Neural progenitor cell (in vitro differentiated cells): ENCODE measurements around the gene SDK1. TPM values are rescaled to one million over a fixed set of nuclear protein-coding genes. Genes with fewer than 3 reads are reported as not detected.

ENCODE experiments used
- DNase-seq: peaks from one replicate; pipeline ENCODE4 v3.0.0-alpha.2; 2016; ENCODE audit warnings: low spot score
- H2AFZ ChIP-seq: fragments of 200-600 bp; sonication (generic); replicated peaks from 2 replicates; pipeline ENCODE4 v1.6.1; 2016; ENCODE audit warnings: antibody characterized with exemption
- H3F3A ChIP-seq: fragments of 200-600 bp; sonication (generic); 2 replicates; pipeline ENCODE4 v1.6.1; 2016; ENCODE audit warnings: antibody characterized with exemption, low read depth
- H3K27ac ChIP-seq: fragments of 200-600 bp; sonication (generic); 2 replicates; pipeline ENCODE4 v1.5.1; 2016; ENCODE audit warnings: mild to moderate bottlenecking
- H3K27me3 ChIP-seq: fragments of 200-600 bp; sonication (generic); 2 replicates; pipeline ENCODE4 v1.6.1; 2016; ENCODE audit warnings: mild to moderate bottlenecking, moderate library complexity
- H3K36me3 ChIP-seq: fragments of 200-600 bp; sonication (generic); 2 replicates; pipeline ENCODE4 v1.5.1; 2016
- H3K4me1 ChIP-seq: fragments of 200-600 bp; sonication (generic); 2 replicates; pipeline ENCODE4 v1.6.1; 2016; ENCODE audit warnings: mixed run types
- H3K4me2 ChIP-seq: fragments of 200-600 bp; sonication (generic); 2 replicates; pipeline ENCODE4 v1.6.1; 2016
- H3K4me3 ChIP-seq: fragments of 200-600 bp; sonication (generic); 2 replicates; pipeline ENCODE4 v1.5.1; 2016
- H3K79me2 ChIP-seq: fragments of 200-600 bp; sonication (generic); 2 replicates; pipeline ENCODE4 v1.6.1; 2016; ENCODE audit warnings: low read depth
- H3K9ac ChIP-seq: fragments of 200-600 bp; sonication (generic); 2 replicates; pipeline ENCODE4 v1.6.1; 2016
- H3K9me3 ChIP-seq: fragments of 200-600 bp; sonication (generic); 2 replicates; pipeline ENCODE4 v1.5.1; 2016; ENCODE audit warnings: low read depth
- H4K20me1 ChIP-seq: fragments of 200-600 bp; sonication (generic); 2 replicates; pipeline ENCODE4 v1.6.1; 2016; ENCODE audit warnings: low read depth
- H3K27ac Mint-ChIP-seq: 3 replicates; pipeline ENCODE4 v1.8.0; 2021; ENCODE audit warnings: mixed read lengths
- H3K27me3 Mint-ChIP-seq: 2 replicates; pipeline ENCODE4 v1.8.0; 2022; ENCODE audit warnings: low read depth, mild to moderate bottlenecking, inconsistent platforms, moderate library complexity, mixed read lengths; ENCODE audit not compliant: insufficient read depth
- H3K36me3 Mint-ChIP-seq: 3 replicates; pipeline ENCODE4 v1.8.0; 2021; ENCODE audit warnings: mixed read lengths
- H3K4me1 Mint-ChIP-seq: 3 replicates; pipeline ENCODE4 v1.8.0; 2021; ENCODE audit warnings: mixed read lengths
- H3K4me3 Mint-ChIP-seq: 3 replicates; pipeline ENCODE4 v1.8.0; 2021; ENCODE audit warnings: mild to moderate bottlenecking, moderate library complexity, mixed read lengths
- H3K9me3 Mint-ChIP-seq: 3 replicates; pipeline ENCODE4 v1.8.0; 2020; ENCODE audit warnings: mixed read lengths
- CTCF ChIP-seq: fragments of 200-600 bp; sonication (generic); IDR thresholded peaks from 2 replicates; pipeline ENCODE4 v1.5.1; 2017; ENCODE audit warnings: antibody characterized with exemption, mild to moderate bottlenecking
- EZH2 ChIP-seq: fragments of 200-600 bp; sonication (generic); IDR thresholded peaks from 2 replicates; pipeline ENCODE4 v1.6.1; 2017; ENCODE audit warnings: antibody characterized with exemption, mild to moderate bottlenecking, moderate library complexity
- EZH2phosphoT487 ChIP-seq: fragments of 200-600 bp; sonication (generic); IDR thresholded peaks from 2 replicates; pipeline ENCODE4 v1.6.1; 2017; ENCODE audit warnings: antibody characterized with exemption
- total RNA-seq: library from RNA; depleted of rRNA; stranded (reverse); fragments of >200 nt; gene quantifications from 2 replicates; pipeline ENCODE4 v1.2.3, GENCODE V29; 2015; ENCODE audit warnings: low replicate concordance

The SDK1 gene
- total RNA-seq, 1 donor from 2014 or later: 4.9 TPM

GRCh38 chr7:4028221-4028620 lies 727.2 kb downstream of the SDK1 start:
- no peak for TF ChIP-seq EZH2
- TF ChIP-seq EZH2phosphoT487: no peak
- no peak for TF ChIP-seq CTCF
- no peak overlapping the region for H3K4me2 ChIP-seq
- H3K27ac Mint-ChIP-seq: no peak overlapping the region
- no peak overlapping the region for H3K9ac ChIP-seq
- H3K4me3 ChIP-seq: no peak overlapping the region
- H3K4me1 ChIP-seq: no peaks in the 10 kb centered on the region
- H3K27ac ChIP-seq: no peak overlapping the region
- no peaks in the 10 kb centered on the region for H3K9me3 ChIP-seq
- no peaks in the 10 kb centered on the region for H3K9me3 Mint-ChIP-seq
- H3F3A ChIP-seq: no peaks in the 10 kb centered on the region
- peaks cover 2% of the 10 kb centered on the region for H3K27me3 Mint-ChIP-seq
- no peaks in the 10 kb centered on the region for H3K27me3 ChIP-seq
- DNase-seq: no peak
- no peaks in the 10 kb centered on the region for H4K20me1 ChIP-seq
- H2AFZ ChIP-seq: no peak overlapping the region
- H3K4me3 Mint-ChIP-seq: no peak overlapping the region
- H3K4me1 Mint-ChIP-seq: peaks cover 3% of the 10 kb centered on the region
- H3K36me3 Mint-ChIP-seq: peaks cover 5% of the 10 kb centered on the region
- H3K36me3 ChIP-seq: no peaks in the 10 kb centered on the region
- H3K79me2 ChIP-seq: no peaks in the 10 kb centered on the region

- no peak for DNase-seq
- Mint-ChIP-seq H3K27me3 (peaks cover 2% of the 10 kb centered on the region), H3K9me3 (no peaks in the 10 kb centered on the region), H3K36me3 (peaks cover 9% of the 10 kb centered on the region), H3K27ac (no peak overlapping the region), H3K4me1 (no peaks in the 10 kb centered on the region), H3K4me3 (no peak overlapping the region)
- no peaks in the 10 kb centered on the region for H3K4me1 ChIP-seq
- H3K9ac ChIP-seq: no peak overlapping the region
- no peaks in the 10 kb centered on the region for H3K9me3 ChIP-seq
- no peaks in the 10 kb centered on the region for H3K27me3 ChIP-seq
- TF ChIP-seq EZH2phosphoT487 (no peak), EZH2 (no peak), CTCF (no peak)
- H3K79me2 ChIP-seq: no peaks in the 10 kb centered on the region
- H2AFZ ChIP-seq: no peak overlapping the region
- H3K36me3 ChIP-seq: no peaks in the 10 kb centered on the region
- H3K4me3 ChIP-seq: no peak overlapping the region
- H4K20me1 ChIP-seq: no peaks in the 10 kb centered on the region
- no peak overlapping the region for H3K27ac ChIP-seq
- H3F3A ChIP-seq: no peaks in the 10 kb centered on the region
- no peak overlapping the region for H3K4me2 ChIP-seq
Observed at GRCh38 chr7:4029941-4030340, 728.9 kb downstream of the SDK1 start.

GRCh38 chr7:4030346-4030950 lies 729.4 kb downstream of the SDK1 start:
- no peaks in the 10 kb centered on the region for H3K4me1 Mint-ChIP-seq
- no peak for TF ChIP-seq EZH2phosphoT487
- no peak for TF ChIP-seq CTCF
- no peak for TF ChIP-seq EZH2

More at GRCh38 chr7:4030346-4030950, 729.4 kb downstream of the SDK1 start:
- Histone ChIP-seq H3K27ac (no peak overlapping the region), H2AFZ (no peak overlapping the region), H3K36me3 (no peaks in the 10 kb centered on the region), H3K79me2 (no peaks in the 10 kb centered on the region), H3K4me1 (no peaks in the 10 kb centered on the region), H3K27me3 (no peaks in the 10 kb centered on the region), H3K9me3 (no peaks in the 10 kb centered on the region), H4K20me1 (no peaks in the 10 kb centered on the region), H3K4me2 (no peak overlapping the region), H3F3A (no peaks in the 10 kb centered on the region), H3K4me3 (no peak overlapping the region), H3K9ac (no peak overlapping the region)
- H3K27ac Mint-ChIP-seq: no peak overlapping the region
- peaks cover 9% of the 10 kb centered on the region for H3K36me3 Mint-ChIP-seq
- H3K4me3 Mint-ChIP-seq: no peak overlapping the region
- H3K27me3 Mint-ChIP-seq: peaks cover 2% of the 10 kb centered on the region
- H3K9me3 Mint-ChIP-seq: no peaks in the 10 kb centered on the region
- no peak for DNase-seq
